Cardiac fibroblast (primary cell): ENCODE data around the gene SFMBT2.

Experiments
- DNase-seq, 2 donors: peaks; one replicate each; pipeline versions ENCODE4 v3.0.0 to v3.0.0-alpha.2; 2010; ENCODE audit warnings: low read depth in 2 of 2
- H3K4me3 ChIP-seq, 2 donors: replicated peaks in 1 of 2; 1 replicate in 1 of 2; 2 replicates in 1 of 2; pipeline ENCODE4 v1.5.1; 2011; ENCODE audit warnings: low read depth in 2 of 2, low read length in 2 of 2, mild to moderate bottlenecking in 2 of 2, moderate library complexity in 1 of 2
- CTCF ChIP-seq: IDR thresholded peaks from one replicate; pipeline ENCODE4 v1.5.1; 2011; ENCODE audit warnings: low read depth, mild to moderate bottlenecking, low read length, inconsistent platforms

SFMBT2 gene

GRCh38 chr10:7210516-7210915 is 200.3 kb downstream of the SFMBT2 start:
- no peak for DNase-seq
- no peak for TF ChIP-seq CTCF
- no peak overlapping the region for H3K4me3 ChIP-seq

- no peak for DNase-seq
- no peak overlapping the region for H3K4me3 ChIP-seq
- no peak for TF ChIP-seq CTCF
Measured at GRCh38 chr10:7209458-7209857, 201.4 kb downstream of the SFMBT2 start.

GRCh38 chr10:7206412-7207100 is 204.3 kb downstream of the SFMBT2 start:
- DNase-seq, result no peak
- TF ChIP-seq CTCF, result no peak
- H3K4me3 ChIP-seq, result no peak overlapping the region

- no peak for DNase-seq
- no peak for TF ChIP-seq CTCF
- H3K4me3 ChIP-seq, result no peak overlapping the region
Measured at GRCh38 chr10:7205656-7206055, 205.2 kb downstream of the SFMBT2 start.

GRCh38 chr10:7202793-7203355 is 208.0 kb downstream of the SFMBT2 start:
- H3K4me3 ChIP-seq, result no peak overlapping the region
- TF ChIP-seq CTCF, result no peak
- no peak for DNase-seq

GRCh38 chr10:7199152-7199760 is 211.6 kb downstream of the SFMBT2 start:
- peak in 1 of 2 donors; percentile 23 for DNase-seq
- no peak overlapping the region for H3K4me3 ChIP-seq
- TF ChIP-seq CTCF, result no peak

- no peak for TF ChIP-seq CTCF
- H3K4me3 ChIP-seq, result no peak overlapping the region
- no peak for DNase-seq
Measured at GRCh38 chr10:7196284-7196683, 214.6 kb downstream of the SFMBT2 start.
